NCI-H1930 (cell line): Measurements from ENCODE around the gene THBS4.
A peak's percentile ranks its signal among the peaks of the same experiment; 100 is the strongest.

Source experiments
- DNase-seq, 2 experiments: peaks; one replicate each; lab custom pipeline; 2025; lab: John Stamatoyannopoulos, UW

The THBS4 gene

GRCh38 chr5:80048084-80048780 lies 13.1 kb downstream of the THBS4 start:
- DNase-seq, result no peak

GRCh38 chr5:80052464-80052863 lies 17.3 kb downstream of the THBS4 start:
- DNase-seq, result no peak

- DNase-seq, result no peak
Observed at GRCh38 chr5:80054682-80055081, 19.5 kb downstream of the THBS4 start.

- peak in 1 of 2 experiments; percentile 10 for DNase-seq
Observed at GRCh38 chr5:80055491-80056170, 20.5 kb downstream of the THBS4 start.

GRCh38 chr5:80057099-80057498 lies 22.0 kb downstream of the THBS4 start:
- DNase-seq, result no peak

GRCh38 chr5:80057921-80058320 lies 22.8 kb downstream of the THBS4 start:
- no peak for DNase-seq

- DNase-seq, result no peak
Observed at GRCh38 chr5:80059354-80059980, 24.3 kb downstream of the THBS4 start.

GRCh38 chr5:80060966-80061365 lies 25.8 kb downstream of the THBS4 start:
- DNase-seq, result no peak

- no peak for DNase-seq
Observed at GRCh38 chr5:80061547-80061946, 26.4 kb downstream of the THBS4 start.

- DNase-seq, result no peak
Observed at GRCh38 chr5:80064124-80064523, 29.0 kb downstream of the THBS4 start.

- DNase-seq, result no peak
Observed at GRCh38 chr5:80067016-80067415, 31.9 kb downstream of the THBS4 start.

GRCh38 chr5:80067531-80068245 lies 32.5 kb downstream of the THBS4 start:
- DNase-seq, result no peak

GRCh38 chr5:80068246-80068636 lies 33.1 kb downstream of the THBS4 start:
- DNase-seq, result no peak

GRCh38 chr5:80068775-80069174 lies 33.6 kb downstream of the THBS4 start:
- DNase-seq, result no peak

- no peak for DNase-seq
Observed at GRCh38 chr5:80069251-80069800, 34.2 kb downstream of the THBS4 start.

GRCh38 chr5:80069918-80070318 lies 34.8 kb downstream of the THBS4 start:
- no peak for DNase-seq

- DNase-seq, result no peak
Observed at GRCh38 chr5:80070338-80071056, 35.3 kb downstream of the THBS4 start.

- no peak for DNase-seq
Observed at GRCh38 chr5:80071510-80072021, 36.4 kb downstream of the THBS4 start.

- DNase-seq, result no peak
Observed at GRCh38 chr5:80072103-80073073, 37.2 kb downstream of the THBS4 start.
